NT2/D1 (cell line): Measurements from ENCODE around the gene DAPK2.

Source experiments
- SUZ12 ChIP-seq: IDR thresholded peaks from 2 replicates; pipeline ENCODE4 v1.6.1; 2011; ENCODE audit not compliant: insufficient read length, insufficient read depth; ENCODE audit errors: extremely low read depth
- YY1 ChIP-seq: IDR thresholded peaks from 2 replicates; pipeline ENCODE4 v1.6.1; 2011; ENCODE audit not compliant: insufficient read length, insufficient read depth
- ZNF274 ChIP-seq: IDR thresholded peaks from 2 replicates; pipeline ENCODE4 v1.6.1; 2011; ENCODE audit warnings: mild to moderate bottlenecking, low read depth, low read length

- TF ChIP-seq YY1 (no peak), SUZ12 (no peak), ZNF274 (no peak)
Measured at GRCh38 chr15:64030123-64030522, 16.2 kb downstream of the DAPK2 start.
